Coronary artery (tissue), 2 donors: ENCODE results near the gene FBLN2.

Experiments
- DNase-seq: peaks from one replicate; pipeline ENCODE4 v3.0.0-alpha.2; 2017; ENCODE audit warnings: low spot score
- H3K27ac ChIP-seq, 2 donors: fragments of 200-600 bp; sonication (generic); one replicate each; pipeline ENCODE4 v1.5.1; 2016 to 2019
- H3K4me3 ChIP-seq: fragments of 200-600 bp; sonication (generic); 2 replicates; pipeline ENCODE4 v1.5.1; 2016; ENCODE audit warnings: mild to moderate bottlenecking, moderate library complexity
- TF ChIP-seq, protein P1 (sequence below): fragments of 200-600 bp; sonication (generic); IDR thresholded peaks from one replicate; pipeline ENCODE4 v1.5.1; 2019; ENCODE audit warnings: antibody characterized with exemption

FBLN2 gene

DNA sequence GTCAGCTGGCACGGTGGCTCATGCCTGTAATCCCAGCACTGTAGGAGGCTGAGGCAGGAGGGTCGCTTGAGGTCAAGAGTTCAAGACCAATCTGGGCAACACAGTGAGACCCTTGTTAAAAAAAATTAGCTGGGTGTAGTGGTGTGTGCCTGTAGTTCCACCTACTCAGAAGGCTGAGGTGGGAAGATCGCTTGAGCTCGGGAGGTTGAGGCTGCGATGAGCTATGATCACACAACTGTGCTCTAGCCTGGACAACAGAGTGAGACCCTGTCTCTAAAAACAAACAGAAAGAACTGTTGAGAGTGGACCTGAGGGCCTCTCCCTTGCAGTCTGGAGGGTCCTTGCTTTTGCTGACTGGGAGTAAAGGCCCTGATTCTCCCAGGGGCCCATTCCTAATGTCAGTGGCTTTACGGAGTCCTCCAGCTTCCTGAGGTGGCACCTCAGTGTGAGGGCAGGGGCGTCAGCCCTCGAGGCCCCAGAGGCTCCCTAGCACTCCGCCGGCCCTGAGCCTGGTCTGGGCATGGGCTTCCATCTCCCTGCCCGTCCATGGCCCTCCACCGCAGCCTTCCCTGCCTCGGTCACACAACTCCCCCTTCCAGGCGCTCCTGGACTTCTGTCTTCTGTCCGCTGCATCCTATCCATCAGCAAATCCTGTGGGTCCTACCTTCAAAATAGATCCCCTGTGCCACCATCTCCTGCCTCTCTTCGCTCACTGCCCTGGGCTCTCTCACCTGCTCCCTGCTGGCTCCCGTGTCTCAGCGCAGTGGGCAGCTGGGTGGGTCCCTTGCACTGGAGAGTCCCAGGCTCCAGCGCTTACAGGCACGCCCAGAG lies 19.0 kb downstream of the FBLN2 start:
- H3K27ac ChIP-seq, result peak overlapping the region in 1 of 2 donors; percentile 1
- TF ChIP-seq, protein P1, sequence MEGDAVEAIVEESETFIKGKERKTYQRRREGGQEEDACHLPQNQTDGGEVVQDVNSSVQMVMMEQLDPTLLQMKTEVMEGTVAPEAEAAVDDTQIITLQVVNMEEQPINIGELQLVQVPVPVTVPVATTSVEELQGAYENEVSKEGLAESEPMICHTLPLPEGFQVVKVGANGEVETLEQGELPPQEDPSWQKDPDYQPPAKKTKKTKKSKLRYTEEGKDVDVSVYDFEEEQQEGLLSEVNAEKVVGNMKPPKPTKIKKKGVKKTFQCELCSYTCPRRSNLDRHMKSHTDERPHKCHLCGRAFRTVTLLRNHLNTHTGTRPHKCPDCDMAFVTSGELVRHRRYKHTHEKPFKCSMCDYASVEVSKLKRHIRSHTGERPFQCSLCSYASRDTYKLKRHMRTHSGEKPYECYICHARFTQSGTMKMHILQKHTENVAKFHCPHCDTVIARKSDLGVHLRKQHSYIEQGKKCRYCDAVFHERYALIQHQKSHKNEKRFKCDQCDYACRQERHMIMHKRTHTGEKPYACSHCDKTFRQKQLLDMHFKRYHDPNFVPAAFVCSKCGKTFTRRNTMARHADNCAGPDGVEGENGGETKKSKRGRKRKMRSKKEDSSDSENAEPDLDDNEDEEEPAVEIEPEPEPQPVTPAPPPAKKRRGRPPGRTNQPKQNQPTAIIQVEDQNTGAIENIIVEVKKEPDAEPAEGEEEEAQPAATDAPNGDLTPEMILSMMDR, result no peak

DNA sequence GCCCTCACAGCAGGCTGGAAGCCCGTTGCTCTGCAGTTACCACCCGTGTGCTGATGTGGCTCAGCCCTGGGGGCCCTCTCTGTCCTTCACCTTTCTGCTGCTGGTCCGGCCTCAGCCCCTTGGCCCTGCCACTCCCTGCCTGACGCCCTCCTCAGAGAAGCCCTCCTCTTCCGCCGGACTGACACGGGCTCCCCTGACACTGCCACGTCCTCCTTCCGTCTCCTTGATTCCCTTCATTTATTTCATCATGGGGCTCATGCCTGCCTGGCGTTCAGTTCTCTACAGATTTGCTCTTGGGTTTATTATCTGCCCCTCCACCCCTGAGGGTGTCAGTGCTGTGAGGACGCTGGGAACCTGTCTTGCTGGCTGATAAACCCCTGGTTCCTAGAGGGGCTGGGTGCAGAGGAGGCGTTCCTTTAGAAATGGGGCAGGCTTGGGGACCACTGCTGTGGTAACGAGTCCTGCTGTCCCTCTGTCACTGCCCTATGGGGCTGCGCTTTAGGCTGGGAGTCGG lies 19.6 kb downstream of the FBLN2 start:
- Histone ChIP-seq H3K4me3 (no peak overlapping the region), H3K27ac (peak overlapping the region in 1 of 2 donors; percentile 27)
- DNase-seq, result no peak
- TF ChIP-seq, protein P1, result no peak

More for the DNA sequence above, 19.0 kb downstream of the FBLN2 start:
- DNase-seq, result no peak
- no peak overlapping the region for H3K4me3 ChIP-seq

GRCh38 chr3:13569201-13569600 lies 20.3 kb downstream of the FBLN2 start:
- DNase-seq, result no peak
- TF ChIP-seq, protein P1, result no peak
- Histone ChIP-seq H3K4me3 (no peak overlapping the region), H3K27ac (peak overlapping the region in 1 of 2 donors; percentile 27)

DNA sequence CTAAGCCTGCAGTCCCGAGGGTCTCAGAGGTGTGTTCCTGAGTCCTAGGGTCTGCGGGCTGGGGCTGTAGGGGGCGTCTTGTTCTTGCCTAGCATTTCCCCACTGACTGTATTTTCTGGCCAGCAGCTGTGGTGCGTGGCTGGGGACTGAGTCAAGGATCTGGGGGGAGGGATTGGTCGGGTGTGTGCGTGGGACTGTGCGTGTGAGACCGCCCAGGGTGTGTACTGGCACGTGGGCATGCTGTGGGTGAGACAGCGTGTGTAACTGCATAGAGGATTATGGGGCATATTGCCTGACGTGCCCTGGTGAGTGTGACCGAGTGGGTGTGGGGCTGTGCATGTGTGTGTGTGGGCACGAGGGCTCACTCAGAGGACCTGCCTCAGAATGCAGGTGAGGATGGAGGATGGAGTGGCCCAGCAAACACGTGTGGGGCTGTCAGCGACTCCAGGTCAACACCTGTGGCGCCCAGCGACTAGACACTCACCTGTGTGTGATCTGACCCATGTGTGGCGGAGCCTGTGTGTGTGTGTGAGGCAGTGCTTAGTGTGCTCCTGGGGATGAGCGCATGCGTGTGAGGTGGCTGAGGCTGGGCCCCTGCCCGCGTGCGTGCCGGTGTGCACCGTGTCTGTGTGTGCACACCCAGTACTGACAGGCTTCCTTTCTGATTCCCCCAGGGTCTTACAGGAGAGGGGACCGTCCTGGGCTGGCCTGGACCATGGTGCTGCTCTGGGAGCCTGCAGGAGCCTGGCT lies 20.9 kb downstream of the FBLN2 start:
- TF ChIP-seq, protein P1, result no peak
- Histone ChIP-seq H3K4me3 (no peak overlapping the region), H3K27ac (peak overlapping the region in 1 of 2 donors; percentile 27)
- DNase-seq, result no peak

- Histone ChIP-seq H3K27ac (peak overlapping the region in 1 of 2 donors; percentile 25), H3K4me3 (no peak overlapping the region)
- TF ChIP-seq, protein P1, result no peak
- DNase-seq, result no peak
Measured at GRCh38 chr3:13570391-13571194, 21.7 kb downstream of the FBLN2 start.

DNA sequence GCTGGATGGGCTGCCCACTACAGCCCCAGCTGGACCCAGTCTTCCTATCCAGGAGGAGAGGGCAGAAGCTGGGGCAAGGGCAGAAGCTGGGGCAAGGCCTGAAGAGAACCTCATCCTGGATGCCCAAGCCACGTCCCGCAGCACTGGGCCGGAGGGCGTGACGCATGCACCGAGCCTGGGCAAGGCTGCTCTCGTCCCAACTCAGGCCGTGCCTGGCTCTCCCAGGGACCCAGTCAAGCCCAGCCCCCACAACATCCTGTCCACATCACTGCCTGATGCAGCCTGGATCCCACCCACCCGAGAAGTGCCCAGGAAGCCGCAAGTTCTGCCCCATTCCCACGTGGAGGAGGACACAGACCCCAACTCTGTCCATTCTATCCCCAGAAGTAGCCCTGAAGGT lies 22.3 kb downstream of the FBLN2 start:
- peak overlapping the region in 1 of 2 donors; percentile 25 for H3K27ac ChIP-seq
- no peak for DNase-seq
- no peak overlapping the region for H3K4me3 ChIP-seq
- TF ChIP-seq, protein P1, result no peak
